GM23338 (cell line): ENCODE results near the gene FUZ. TPM values are rescaled to one million over a fixed set of nuclear protein-coding genes. Genes with fewer than 3 reads are reported as not detected.

Experiments used
- ATAC-seq: fragments of 200-7000 bp; cut with Tn5 transposase; 3 replicates; pipeline ENCODE4 v1.9.1; 2020
- DNase-seq: peaks from one replicate; pipeline ENCODE4 v3.0.0-alpha.2; 2015; ENCODE audit warnings: low spot score
- H2AFZ ChIP-seq: fragments of 200-600 bp; sonication (generic); 2 replicates; pipeline ENCODE4 v1.8.0; 2016; ENCODE audit warnings: antibody characterized with exemption, mild to moderate bottlenecking, moderate library complexity
- H3F3A ChIP-seq: fragments of 200-600 bp; sonication (generic); replicated peaks from 2 replicates; pipeline ENCODE4 v1.8.0; 2017; ENCODE audit warnings: antibody characterized with exemption, mixed run types, low read depth
- H3K27ac ChIP-seq: fragments of 200-600 bp; sonication (generic); 2 replicates; pipeline ENCODE4 v1.6.1; 2016; ENCODE audit warnings: low read depth
- H3K27me3 ChIP-seq: fragments of 200-600 bp; sonication (generic); 2 replicates; pipeline ENCODE4 v1.8.0; 2016; ENCODE audit warnings: mild to moderate bottlenecking, mixed run types, moderate library complexity; ENCODE audit not compliant: insufficient read depth
- H3K36me3 ChIP-seq: fragments of 200-600 bp; sonication (generic); 2 replicates; pipeline ENCODE4 v1.8.0; 2016; ENCODE audit warnings: mild to moderate bottlenecking; ENCODE audit not compliant: insufficient read depth
- H3K4me1 ChIP-seq: fragments of 200-600 bp; sonication (generic); 2 replicates; pipeline ENCODE4 v1.8.0; 2016; ENCODE audit warnings: mild to moderate bottlenecking, moderate library complexity; ENCODE audit not compliant: insufficient read depth
- H3K4me2 ChIP-seq: fragments of 200-600 bp; sonication (generic); 2 replicates; pipeline ENCODE4 v1.7.1; 2017; ENCODE audit warnings: mixed run types
- H3K4me3 ChIP-seq: fragments of 200-600 bp; sonication (generic); 2 replicates; pipeline ENCODE4 v1.6.1; 2016; ENCODE audit warnings: mixed run types
- H3K79me2 ChIP-seq: fragments of 200-600 bp; sonication (generic); replicated peaks from 2 replicates; pipeline ENCODE4 v1.8.0; 2017; ENCODE audit warnings: mild to moderate bottlenecking; ENCODE audit not compliant: insufficient read depth
- H3K9me2 ChIP-seq: fragments of 200-600 bp; sonication (generic); 2 replicates; pipeline ENCODE4 v1.8.0; 2017; ENCODE audit not compliant: insufficient read depth
- H4K20me1 ChIP-seq: fragments of 200-600 bp; sonication (generic); replicated peaks from 2 replicates; pipeline ENCODE4 v1.8.0; 2017; ENCODE audit warnings: mild to moderate bottlenecking; ENCODE audit not compliant: insufficient read depth
- H3K27ac Mint-ChIP-seq: 2 replicates; pipeline ENCODE4 v1.8.0; 2020; ENCODE audit warnings: inconsistent platforms, mild to moderate bottlenecking, moderate library complexity, mixed read lengths
- H3K27me3 Mint-ChIP-seq: 3 replicates; pipeline ENCODE4 v1.8.0; 2022; ENCODE audit warnings: low read depth, mild to moderate bottlenecking, moderate library complexity, mixed read lengths, inconsistent platforms; ENCODE audit not compliant: insufficient read depth, poor library complexity
- H3K36me3 Mint-ChIP-seq: 3 replicates; pipeline ENCODE4 v1.8.0; 2021; ENCODE audit warnings: low read depth, mild to moderate bottlenecking, inconsistent platforms, moderate library complexity, mixed read lengths
- H3K4me1 Mint-ChIP-seq: 3 replicates; pipeline ENCODE4 v1.8.0; 2020; ENCODE audit warnings: mild to moderate bottlenecking, inconsistent platforms, mixed read lengths
- H3K4me3 Mint-ChIP-seq: 3 replicates; pipeline ENCODE4 v1.8.0; 2021; ENCODE audit warnings: moderate library complexity, mild to moderate bottlenecking, inconsistent platforms, mixed read lengths
- H3K9me3 Mint-ChIP-seq: 3 replicates; pipeline ENCODE4 v1.8.0; 2020; ENCODE audit warnings: moderate library complexity, mild to moderate bottlenecking, inconsistent platforms, mixed read lengths
- CREB1 ChIP-seq: fragments of 250-450 bp; sonication (Bioruptor Pico); IDR thresholded peaks from 2 replicates; pipeline ENCODE4 v1.5.0; 2020; ENCODE audit warnings: low read depth, mild to moderate bottlenecking, moderate library complexity
- ETS1 ChIP-seq: IDR thresholded peaks from 2 replicates; pipeline ENCODE4 v1.6.1; 2016; ENCODE audit warnings: antibody characterized with exemption
- JUNB ChIP-seq: IDR thresholded peaks from one replicate; pipeline ENCODE4 v1.6.1; 2016; ENCODE audit warnings: antibody characterized with exemption; ENCODE audit not compliant: unreplicated experiment
- ZNF331 ChIP-seq: fragments of 250-450 bp; sonication (Bioruptor Pico); IDR thresholded peaks from 2 replicates; pipeline ENCODE4 v1.5.0; 2020; ENCODE audit warnings: low read depth, mild to moderate bottlenecking, moderate library complexity
- ZNF462 ChIP-seq: fragments of 250-450 bp; sonication (Bioruptor Pico); IDR thresholded peaks from 2 replicates; pipeline ENCODE4 v1.5.0; 2020; ENCODE audit warnings: mild to moderate bottlenecking, moderate library complexity
- polyA plus RNA-seq: library from polyadenylated mRNA; unstranded; fragments of >200 nt; fragmentation: Nextera tagmentation; extraction: Ambion mirVana; gene quantifications from 2 replicates; pipeline ENCODE4 v1.2.1, GENCODE V29; 2016
- total RNA-seq: library from RNA; depleted of rRNA; stranded (reverse); fragments of >200 nt; shearing (Covaris generic); gene quantifications from 2 replicates; pipeline ENCODE4 v1.2.3, GENCODE V29; 2014

Gene FUZ
- total and polyA plus RNA-seq, 2 experiments from 2014 or later: 24.3 to 34.8 TPM

- TF ChIP-seq ZNF462 (CRISPR knock-in tag) (no peak), CREB1 (CRISPR knock-in tag) (no peak), ZNF331 (CRISPR knock-in tag) (no peak), JUNB (no peak)
These were observed 23.9 kb upstream of the FUZ start (continued) for GRCh38 chr19:49837009-49837310.

GRCh38 chr19:49836176-49837008 is 23.3 kb upstream of the FUZ start:
- Histone ChIP-seq H4K20me1 (no peaks in the 10 kb centered on the region; the same call in 1 of the 2 replicates), H3K4me1 (no peaks in the 10 kb centered on the region), H3K27me3 (no peaks in the 10 kb centered on the region), H2AFZ (no peak overlapping the region), H3F3A (0 out of 2 replicates have a peak, but pooled peaks cover 3% of the 10 kb centered on the region), H3K4me2 (no peak overlapping the region), H3K9me2 (no peaks in the 10 kb centered on the region), H3K79me2 (no peaks in the 10 kb centered on the region), H3K36me3 (no peaks in the 10 kb centered on the region), H3K27ac (no peak overlapping the region), H3K4me3 (no peak overlapping the region)
- no peak overlapping the region for H3K27ac Mint-ChIP-seq
- H3K36me3 Mint-ChIP-seq: peaks cover 58% of the 10 kb centered on the region
- H3K27me3 Mint-ChIP-seq: peaks cover 19% of the 10 kb centered on the region
- DNase-seq: no peak
- H3K4me3 Mint-ChIP-seq: no peak overlapping the region
- peaks cover 6% of the 10 kb centered on the region for H3K4me1 Mint-ChIP-seq
- H3K9me3 Mint-ChIP-seq: no peaks in the 10 kb centered on the region; the same call in 2 of the 3 replicates
- TF ChIP-seq ETS1 (0 out of 2 replicates have a peak, but pooled peaks have one; percentile 40), ZNF331 (CRISPR knock-in tag) (no peak)
- peak; percentile 41; the same call in 2 of the 3 replicates for ATAC-seq
